Fibroblast of gingiva (primary cell): Measurements from ENCODE around the gene TBX3.
A peak's percentile ranks its signal among the peaks of the same experiment; 100 is the strongest.

ENCODE experiments used
- DNase-seq: peaks from one replicate; pipeline ENCODE4 v3.0.0-alpha.2; 2011; ENCODE audit warnings: low read depth

The TBX3 gene

GRCh38 chr12:114696443-114697242, 12.7 kb upstream of the TBX3 start:
- DNase-seq, result no peak

GRCh38 chr12:114695305-114695592, 11.3 kb upstream of the TBX3 start:
- no peak for DNase-seq

GRCh38 chr12:114694436-114695304, 10.7 kb upstream of the TBX3 start:
- no peak for DNase-seq

- no peak for DNase-seq
Measured at GRCh38 chr12:114693532-114693931, 9.6 kb upstream of the TBX3 start.

GRCh38 chr12:114693059-114693531, 9.1 kb upstream of the TBX3 start:
- DNase-seq, result no peak

- DNase-seq, result peak; percentile 53
Measured at GRCh38 chr12:114692186-114693058, 8.4 kb upstream of the TBX3 start.

GRCh38 chr12:114691763-114692185, 7.8 kb upstream of the TBX3 start:
- DNase-seq, result peak; percentile 52

- peak; percentile 49 for DNase-seq
Measured at GRCh38 chr12:114691196-114691595, 7.2 kb upstream of the TBX3 start.

GRCh38 chr12:114690267-114691135, 6.5 kb upstream of the TBX3 start:
- no peak for DNase-seq

GRCh38 chr12:114689075-114689994, 5.4 kb upstream of the TBX3 start:
- DNase-seq, result no peak

GRCh38 chr12:114688256-114688845, 4.4 kb upstream of the TBX3 start:
- DNase-seq, result no peak

GRCh38 chr12:114687802-114688201, 3.8 kb upstream of the TBX3 start:
- DNase-seq, result no peak

- no peak for DNase-seq
Measured at GRCh38 chr12:114686773-114687500, 3.0 kb upstream of the TBX3 start.

GRCh38 chr12:114686426-114686772, 2.4 kb upstream of the TBX3 start:
- DNase-seq, result no peak

- peak; percentile 70 for DNase-seq
Measured at GRCh38 chr12:114685869-114686268, 1.9 kb upstream of the TBX3 start.

- DNase-seq, result no peak
Measured at GRCh38 chr12:114685320-114685781, 1.4 kb upstream of the TBX3 start.

GRCh38 chr12:114684870-114685273, 897 bp upstream of the TBX3 start:
- DNase-seq, result no peak

GRCh38 chr12:114683709-114684097, 272 bp downstream of the TBX3 start:
- no peak for DNase-seq
